AG04449 (cell line): ENCODE data around the gene ALX4.

ENCODE experiments used
- CTCF ChIA-PET: fragments of 350-600 bp; formaldehyde crosslinking; extraction: SDS; loops from one replicate; lab custom pipeline; 2021; ENCODE audit warnings: antibody characterized with exemption; lab: Yijun Ruan, JAX
- POLR2A ChIA-PET: fragments of 400-600, 350-600 bp; formaldehyde crosslinking; extraction: SDS; loops from one replicate; lab custom pipeline; 2020; ENCODE audit warnings: antibody characterized with exemption, inconsistent platforms; lab: Yijun Ruan, JAX
- DNase-seq: peaks from one replicate; pipeline ENCODE4 v3.0.0-alpha.2; 2010; ENCODE audit warnings: low read depth, low spot score
- H3K4me3 ChIP-seq: 2 replicates; pipeline ENCODE4 v1.5.1; 2011; ENCODE audit warnings: low read depth, mild to moderate bottlenecking, control low read depth, low read length
- TF ChIP-seq, protein P1 (sequence below): IDR thresholded peaks from one replicate; pipeline ENCODE4 v1.5.1; 2011; ENCODE audit warnings: mild to moderate bottlenecking, moderate library complexity, low read length, control low read depth, inconsistent platforms; ENCODE audit not compliant: insufficient read depth; ENCODE audit errors: missing control alignments

The ALX4 gene

DNA sequence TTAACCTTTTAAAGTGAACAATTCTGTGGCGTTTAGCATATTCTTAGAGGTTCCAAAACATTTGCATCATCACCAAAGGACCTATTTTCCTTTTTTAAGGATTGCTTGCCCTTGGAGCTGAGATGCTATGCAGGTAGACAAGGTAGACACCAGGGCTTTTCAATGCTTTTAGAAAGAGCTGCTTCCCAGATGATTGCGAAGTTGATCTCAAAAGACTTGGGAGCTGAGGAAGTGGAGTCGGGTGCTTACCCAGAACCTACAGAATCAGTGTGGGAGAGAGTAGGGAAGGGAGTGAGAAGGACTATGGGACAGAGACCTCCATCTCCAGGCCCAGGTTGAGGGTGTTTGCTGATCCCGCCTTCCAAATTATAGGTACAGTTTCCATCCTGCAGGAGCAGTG is 11.1 kb upstream of the ALX4 start:
- H3K4me3 ChIP-seq, result no peak overlapping the region
- TF ChIP-seq, protein P1, sequence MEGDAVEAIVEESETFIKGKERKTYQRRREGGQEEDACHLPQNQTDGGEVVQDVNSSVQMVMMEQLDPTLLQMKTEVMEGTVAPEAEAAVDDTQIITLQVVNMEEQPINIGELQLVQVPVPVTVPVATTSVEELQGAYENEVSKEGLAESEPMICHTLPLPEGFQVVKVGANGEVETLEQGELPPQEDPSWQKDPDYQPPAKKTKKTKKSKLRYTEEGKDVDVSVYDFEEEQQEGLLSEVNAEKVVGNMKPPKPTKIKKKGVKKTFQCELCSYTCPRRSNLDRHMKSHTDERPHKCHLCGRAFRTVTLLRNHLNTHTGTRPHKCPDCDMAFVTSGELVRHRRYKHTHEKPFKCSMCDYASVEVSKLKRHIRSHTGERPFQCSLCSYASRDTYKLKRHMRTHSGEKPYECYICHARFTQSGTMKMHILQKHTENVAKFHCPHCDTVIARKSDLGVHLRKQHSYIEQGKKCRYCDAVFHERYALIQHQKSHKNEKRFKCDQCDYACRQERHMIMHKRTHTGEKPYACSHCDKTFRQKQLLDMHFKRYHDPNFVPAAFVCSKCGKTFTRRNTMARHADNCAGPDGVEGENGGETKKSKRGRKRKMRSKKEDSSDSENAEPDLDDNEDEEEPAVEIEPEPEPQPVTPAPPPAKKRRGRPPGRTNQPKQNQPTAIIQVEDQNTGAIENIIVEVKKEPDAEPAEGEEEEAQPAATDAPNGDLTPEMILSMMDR, result no peak
- POLR2A ChIA-PET, result no interaction called here
- no peak for DNase-seq
- CTCF ChIA-PET, result no interaction called here

DNA sequence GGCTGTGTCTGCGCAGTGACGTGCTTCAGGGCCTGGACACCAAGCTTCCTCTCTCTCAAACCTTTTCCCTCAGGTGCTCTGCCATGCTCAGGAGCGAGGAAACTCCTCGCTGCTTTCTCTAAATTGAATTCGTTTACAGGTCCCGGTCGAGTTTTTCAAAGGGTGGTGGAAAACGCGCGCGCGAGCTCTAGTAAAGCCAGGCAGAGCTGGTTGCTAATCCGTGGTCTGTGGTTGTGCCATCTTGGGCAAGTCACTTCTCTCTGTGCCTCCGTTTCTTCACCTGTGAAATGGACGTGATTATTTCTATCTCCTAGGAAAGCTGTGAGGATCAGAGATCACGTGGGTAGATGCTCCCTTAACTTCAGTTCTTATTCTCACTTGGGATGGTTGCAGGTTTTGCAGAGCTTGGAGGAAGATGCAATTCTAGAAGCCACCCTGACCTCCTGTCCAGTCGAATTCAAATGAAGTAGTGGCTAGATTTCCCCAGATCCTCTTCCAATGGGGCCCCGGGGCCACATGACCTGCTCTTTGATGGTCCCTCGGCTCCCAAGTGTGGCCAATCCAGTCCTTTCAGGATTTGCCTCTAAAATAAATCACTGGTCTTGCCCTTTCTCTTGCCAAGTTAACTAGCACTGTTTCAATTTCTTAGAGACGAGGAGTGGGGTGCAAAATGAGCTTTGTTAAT is 10.5 kb upstream of the ALX4 start:
- no peak for DNase-seq
- no peak overlapping the region for H3K4me3 ChIP-seq
- ChIA-PET POLR2A (no interaction called here), CTCF (no interaction called here)
- TF ChIP-seq, protein P1, result no peak

DNA sequence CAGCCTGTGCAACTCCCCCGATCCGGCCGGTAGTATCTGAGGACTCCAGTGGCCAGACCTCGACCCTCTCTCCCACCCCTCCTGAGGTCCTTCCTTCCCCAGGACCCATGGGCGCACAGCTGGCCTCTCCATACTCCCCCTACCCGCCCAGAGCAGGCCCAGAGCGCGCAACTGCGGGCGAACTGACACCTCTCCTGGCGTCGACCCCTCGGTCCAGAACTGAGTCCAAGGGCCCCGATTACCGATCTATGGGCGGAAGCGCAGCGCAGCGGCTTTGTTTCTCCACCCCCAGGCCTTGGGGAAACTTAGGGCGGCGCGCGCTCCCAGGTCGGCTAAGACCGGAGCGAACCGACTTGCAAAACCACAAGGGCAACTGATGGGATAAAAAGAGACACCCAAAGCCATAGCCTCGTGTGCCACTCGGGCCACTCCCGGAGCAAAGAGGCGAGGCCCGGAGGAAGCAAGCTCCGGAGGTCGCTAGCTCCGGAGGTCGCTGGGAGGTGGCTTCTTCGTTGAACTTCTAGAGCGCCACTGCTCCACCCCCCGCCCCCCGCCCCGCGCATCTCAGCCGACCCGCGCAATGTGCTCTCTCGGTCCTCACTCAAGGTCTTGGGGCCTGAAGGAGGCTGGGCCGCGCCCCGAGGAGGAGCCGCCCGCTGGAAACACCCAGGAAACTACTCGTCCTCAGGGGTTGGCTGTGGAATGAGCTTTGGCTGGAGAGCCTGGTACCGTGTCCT is 9.8 kb upstream of the ALX4 start:
- ChIA-PET POLR2A (no interaction called here), CTCF (no interaction called here)
- no peak for DNase-seq
- no peak overlapping the region for H3K4me3 ChIP-seq
- TF ChIP-seq, protein P1, result no peak

DNA sequence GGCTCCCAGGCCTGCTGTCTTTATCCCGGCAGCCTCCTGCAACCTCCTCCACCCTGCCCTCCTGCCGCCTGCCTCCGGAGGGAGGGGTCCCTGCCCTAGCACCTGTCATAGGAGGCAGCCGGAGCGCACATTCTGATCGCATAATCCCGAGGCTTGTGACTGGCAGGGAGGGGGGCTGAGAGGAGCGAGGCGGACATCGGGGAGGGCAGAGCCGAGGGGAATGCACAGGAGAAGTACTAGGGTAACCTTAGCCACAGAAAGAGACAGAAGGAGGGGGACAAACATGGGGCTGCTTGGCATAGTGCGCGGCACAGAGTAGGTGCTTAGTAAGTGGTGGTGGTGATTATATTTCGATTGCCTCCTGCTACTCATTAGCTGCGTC is 9.2 kb upstream of the ALX4 start:
- POLR2A ChIA-PET, result no interaction called here
- H3K4me3 ChIP-seq, result no peak overlapping the region
- CTCF ChIA-PET, result interaction anchor here (1.0 kb wide), 1 partner anchor 33 kb away, joined by 3 read pairs; no protein-coding TSS in a partner anchor
- no peak for DNase-seq
- TF ChIP-seq, protein P1, result no peak

DNA sequence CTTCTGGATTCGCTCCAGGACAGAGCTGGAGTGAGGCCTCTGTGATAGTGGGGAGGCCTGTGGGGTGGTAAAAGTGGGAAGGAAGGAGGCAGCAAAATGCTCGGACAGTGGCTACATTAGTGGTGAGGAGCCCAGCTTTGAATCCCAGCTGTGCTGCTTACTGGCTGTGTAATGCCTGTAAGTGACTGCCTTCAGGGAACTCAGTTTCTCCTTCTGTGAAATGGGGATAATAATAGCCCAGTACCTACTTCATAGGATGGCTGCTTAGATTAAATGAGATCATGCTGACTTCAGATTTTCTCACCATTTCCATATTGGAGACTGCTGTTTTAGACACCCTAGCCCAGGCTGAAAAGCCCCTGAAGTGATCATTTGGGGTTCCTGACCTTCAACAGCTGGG is 8.4 kb upstream of the ALX4 start:
- H3K4me3 ChIP-seq, result no peak overlapping the region
- DNase-seq, result no peak
- TF ChIP-seq, protein P1, result no peak
- ChIA-PET POLR2A (no interaction called here), CTCF (interaction anchor here (1.0 kb wide), 1 partner anchor 33 kb away, joined by 3 read pairs; no protein-coding TSS in a partner anchor)

DNA sequence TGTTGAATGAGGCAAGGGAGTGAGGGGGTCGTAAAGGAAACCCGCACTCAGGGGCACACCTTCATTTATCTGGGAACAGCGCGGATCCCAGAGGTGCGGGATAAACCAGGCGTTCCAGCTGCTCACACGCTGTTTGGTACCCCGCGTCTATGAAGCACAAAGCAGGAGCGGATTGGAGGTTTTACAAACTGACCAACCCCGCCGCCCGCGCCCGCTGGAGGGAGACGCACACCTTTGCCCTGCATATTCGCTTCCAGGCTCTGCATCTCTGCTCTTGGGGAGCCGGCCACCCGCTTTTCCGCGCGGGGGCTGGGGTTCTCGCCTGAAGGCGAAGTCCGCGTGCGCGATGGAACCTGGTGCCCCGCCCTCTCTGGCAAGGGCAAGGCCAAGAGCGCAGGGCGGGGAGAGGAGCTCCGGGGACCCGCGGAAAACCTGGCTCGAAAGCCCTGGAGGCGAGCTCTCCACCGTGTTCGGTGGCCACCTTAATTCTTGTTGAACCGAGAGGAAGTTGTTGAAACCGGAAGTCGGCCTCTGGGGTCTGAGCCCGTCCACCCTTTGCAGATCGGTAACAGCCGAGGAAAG is 6.8 kb upstream of the ALX4 start:
- peak overlapping the region; percentile 48 for H3K4me3 ChIP-seq
- TF ChIP-seq, protein P1, result no peak
- no peak for DNase-seq
- ChIA-PET CTCF (interaction anchor here (0.7 kb wide), 1 partner anchor 9 kb away, joined by 3 read pairs; no protein-coding TSS in a partner anchor), POLR2A (no interaction called here)
